K562 (cell line): ENCODE data around the gene ZFYVE19. TPM values are rescaled to one million over a fixed set of nuclear protein-coding genes. Genes with fewer than 3 reads are reported as not detected.

Experiments
- ATAC-seq: fragments of 200-7000 bp; cut with Tn5 transposase; 3 replicates; pipeline ENCODE4 v1.9.1; 2020; ENCODE audit warnings: moderate library complexity
- BruUV-seq: library from RNA; stranded (reverse); fragments of 400-500 nt; replicated peaks from 2 replicates; lab custom pipeline; 2021; lab: Mats Ljungman, UMichigan
- CTCF ChIA-PET: fragments of 300-600 bp; formaldehyde crosslinking; extraction: SDS; loops from one replicate; lab custom pipeline; 2021; ENCODE audit warnings: low intra/inter-chr PET ratio; lab: Yijun Ruan, JAX
- POLR2A ChIA-PET: fragments of 300-600, 350-650 bp; sonication (Branson Sonifier 250); formaldehyde crosslinking; extraction: SDS; loops from one replicate; lab custom pipeline; 2021; ENCODE audit warnings: antibody characterized with exemption, inconsistent platforms; lab: Yijun Ruan, JAX
- DNase-seq, 4 experiments: peaks; one replicate each; pipeline versions ENCODE4 v3.0.0 to v3.0.0-alpha.2; 2011 to 2018; ENCODE audit warnings: low spot score in 3 of 4, mixed read lengths in 3 of 4; ENCODE audit errors: extremely low read depth in 1 of 4
- FAIRE-seq: peaks from 2 replicates; lab custom pipeline; 2011; peaks lifted over from hg19 to GRCh38; lab: Jason Lieb, UNC
- H2AFZ ChIP-seq: 2 replicates; pipeline ENCODE4 v1.6.0; 2011; ENCODE audit warnings: low read depth, low read length, control low read depth, inconsistent platforms
- H3K27ac ChIP-seq: fragments of 200-600 bp; 3 replicates; pipeline ENCODE4 v1.8.0; 2011; ENCODE audit warnings: low read depth, mild to moderate bottlenecking, control low read depth, inconsistent platforms, low read length, moderate library complexity, mixed read lengths; ENCODE audit errors: extremely low read depth
- H3K27me3 ChIP-seq, 2 experiments: fragments of 300-600 bp in 1 of 2; 2 replicates in 1 of 2; 3 replicates in 1 of 2; pipeline versions ENCODE4 v1.6.0 to v1.8.0; 2011; ENCODE audit warnings: inconsistent platforms in 2 of 2, low read length in 2 of 2, mild to moderate bottlenecking in 1 of 2, mixed read lengths in 1 of 2, moderate library complexity in 1 of 2; ENCODE audit not compliant: control insufficient read depth in 2 of 2, insufficient read depth in 2 of 2
- H3K36me3 ChIP-seq: fragments of 300-600 bp; 3 replicates; pipeline ENCODE4 v1.8.0; 2011; ENCODE audit warnings: mild to moderate bottlenecking, low read length, inconsistent platforms; ENCODE audit not compliant: control insufficient read depth, insufficient read depth
- H3K4me1 ChIP-seq, 2 experiments: fragments of 200-600 bp in 1 of 2; replicated peaks in 1 of 2; 2 replicates in 1 of 2; 3 replicates in 1 of 2; pipeline versions ENCODE4 v1.5.1 to v1.8.0; 2011; ENCODE audit warnings: inconsistent platforms in 2 of 2, low read length in 2 of 2, mild to moderate bottlenecking in 1 of 2, mixed read lengths in 1 of 2, moderate library complexity in 1 of 2; ENCODE audit not compliant: control insufficient read depth in 2 of 2, insufficient read depth in 2 of 2
- H3K4me2 ChIP-seq: 2 replicates; pipeline ENCODE4 v1.6.1; 2011; ENCODE audit warnings: low read length, control low read depth, inconsistent platforms, mixed read lengths; ENCODE audit not compliant: insufficient read depth
- H3K4me3 ChIP-seq: fragments of 200-600 bp; sonication (generic), shearing (Covaris generic); 2 replicates; pipeline ENCODE4 v1.5.1; 2016; ENCODE audit warnings: control low read depth, inconsistent platforms
- H3K79me2 ChIP-seq: fragments of 200-600 bp; 3 replicates; pipeline ENCODE4 v1.8.0; 2011; ENCODE audit warnings: low read length, inconsistent platforms; ENCODE audit not compliant: control insufficient read depth, insufficient read depth
- H3K9ac ChIP-seq, 2 experiments: 2 replicates each; pipeline versions ENCODE4 v1.6.0 to v1.6.1; 2011; ENCODE audit warnings: low read depth in 2 of 2, low read length in 2 of 2, control low read depth in 1 of 2, inconsistent platforms in 1 of 2, mild to moderate bottlenecking in 1 of 2, mixed read lengths in 1 of 2; ENCODE audit not compliant: insufficient read depth in 1 of 2
- H3K9me1 ChIP-seq: one replicate; pipeline ENCODE4 v1.6.0; 2011; ENCODE audit warnings: inconsistent platforms, mild to moderate bottlenecking, low read length, moderate library complexity; ENCODE audit not compliant: control insufficient read depth, insufficient read depth
- H3K9me3 ChIP-seq: replicated peaks from 2 replicates; pipeline ENCODE4 v1.5.1; 2011; ENCODE audit warnings: low read depth, low read length, inconsistent platforms; ENCODE audit not compliant: control insufficient read depth, insufficient read depth
- H4K20me1 ChIP-seq: replicated peaks from 2 replicates; pipeline ENCODE4 v1.6.1; 2011; ENCODE audit warnings: low read length, inconsistent platforms, mixed read lengths; ENCODE audit not compliant: control insufficient read depth, insufficient read depth
- CC2D1A ChIP-seq: fragments of 450-650 bp; IDR thresholded peaks from 2 replicates; pipeline ENCODE4 v1.6.1; 2017; ENCODE audit warnings: mild to moderate bottlenecking
- E2F6 ChIP-seq, 2 experiments: IDR thresholded peaks; 2 replicates each; pipeline ENCODE4 v1.6.1; 2011; ENCODE audit warnings: borderline replicate concordance in 1 of 2, control low read depth in 1 of 2, low read depth in 1 of 2, low read length in 1 of 2, mild to moderate bottlenecking in 1 of 2, mixed read lengths in 1 of 2, moderate library complexity in 1 of 2; ENCODE audit not compliant: insufficient read depth in 1 of 2, insufficient read length in 1 of 2, poor library complexity in 1 of 2, severe bottlenecking in 1 of 2; ENCODE audit errors: extremely low read depth in 1 of 2
- MAFK ChIP-seq: IDR thresholded peaks from 2 replicates; pipeline ENCODE4 v1.6.1; 2011; ENCODE audit warnings: low read length, improper control_type of control experiment
- MIER1 ChIP-seq: fragments of 450-650 bp; IDR thresholded peaks from 2 replicates; pipeline ENCODE4 v1.6.1; 2016; ENCODE audit warnings: antibody characterized with exemption, mild to moderate bottlenecking, low read depth
- RAD51 ChIP-seq: fragments of 450-650 bp; IDR thresholded peaks from 2 replicates; pipeline ENCODE4 v1.7.1; 2016; ENCODE audit warnings: low read depth, mild to moderate bottlenecking, borderline replicate concordance
- SAP30 ChIP-seq: fragments of 200-600 bp; sonication (generic); IDR thresholded peaks from 2 replicates; pipeline ENCODE4 v1.6.1; 2012; ENCODE audit warnings: borderline replicate concordance, low read depth, mild to moderate bottlenecking, moderate library complexity, low read length, control low read depth, inconsistent platforms; ENCODE audit not compliant: insufficient read depth, poor library complexity, severe bottlenecking
- STAG1 ChIP-seq: sonication (generic); formaldehyde crosslinking; IDR thresholded peaks from 2 replicates; pipeline ENCODE4 v1.5.0; 2020; ENCODE audit warnings: missing genetic modification reagents, borderline replicate concordance
- ZNF124 ChIP-seq: sonication (generic); formaldehyde crosslinking; IDR thresholded peaks from 2 replicates; pipeline ENCODE4 v1.8.1; 2022; ENCODE audit warnings: missing genetic modification reagents
- ZNF75A ChIP-seq: fragments of 450-650 bp; formaldehyde crosslinking; IDR thresholded peaks from 2 replicates; pipeline ENCODE4 v1.4.0; 2020; ENCODE audit warnings: mild to moderate bottlenecking
- WGBS: fragments of 100-300 bp; shearing (Covaris generic); methylation state at CpG from one replicate; pipeline ENCODE4 v1.1.6; 2016; ENCODE audit warnings: low coverage, mixed read lengths; ENCODE audit not compliant: insufficient coverage; ENCODE audit errors: missing lambda C conversion rate; 5-methylcytosine and 5-hydroxymethylcytosine counted together
- in situ Hi-C: fragments of 300-500 bp; cut with MboI; formaldehyde crosslinking; loops from 4 replicates; pipeline ENCODE4 v1.15.0; 2018; ENCODE audit warnings: inconsistent platforms, mixed read lengths
- intact Hi-C: fragments of 100-400 bp; cut with micrococcal nuclease; formaldehyde crosslinking; loops from 2 replicates; pipeline ENCODE4 v1.14.2; 2022
- polyA plus RNA-seq, 8 experiments: library from polyadenylated mRNA; depleted of rRNA in 4 of 8; stranded (reverse) in 5 of 8; unstranded in 3 of 8; fragments of >200 nt; fragmentation: Nextera tagmentation in 2 of 8; fragmentation: Illumina TruSeq in 1 of 8; extraction: Ambion mirVana in 2 of 8; extraction: Trizol in 1 of 8; gene quantifications; 2 replicates each; pipeline versions ENCODE4 v1.2.1 to v1.2.3, GENCODE V29; 2011 to 2014; ENCODE audit warnings: inconsistent platforms in 1 of 8, missing spikeins in 1 of 8
- total RNA-seq, 7 experiments: library from RNA; depleted of rRNA in 6 of 7; stranded (reverse); fragments of >200 nt in 6 of 7; fragmentation: Illumina TruSeq in 2 of 7; extraction: Trizol in 2 of 7; gene quantifications; 2 replicates each; pipeline versions ENCODE4 v1.2.1 to v1.2.3, GENCODE V29; 2011 to 2021; ENCODE audit warnings: low replicate concordance in 1 of 7
- TF ChIP-seq, protein P1 (sequence below): sonication (generic); formaldehyde crosslinking; IDR thresholded peaks from 2 replicates; pipeline ENCODE4 v1.8.0; 2022; ENCODE audit warnings: mild to moderate bottlenecking, missing genetic modification reagents

Gene ZFYVE19
- total and polyA plus RNA-seq, 9 of the 15 experiments (the other 6 are each of a cell fraction or from before 2014, with no cell fraction given): 1.5 to 36.8 (median 19.9) TPM

DNA sequence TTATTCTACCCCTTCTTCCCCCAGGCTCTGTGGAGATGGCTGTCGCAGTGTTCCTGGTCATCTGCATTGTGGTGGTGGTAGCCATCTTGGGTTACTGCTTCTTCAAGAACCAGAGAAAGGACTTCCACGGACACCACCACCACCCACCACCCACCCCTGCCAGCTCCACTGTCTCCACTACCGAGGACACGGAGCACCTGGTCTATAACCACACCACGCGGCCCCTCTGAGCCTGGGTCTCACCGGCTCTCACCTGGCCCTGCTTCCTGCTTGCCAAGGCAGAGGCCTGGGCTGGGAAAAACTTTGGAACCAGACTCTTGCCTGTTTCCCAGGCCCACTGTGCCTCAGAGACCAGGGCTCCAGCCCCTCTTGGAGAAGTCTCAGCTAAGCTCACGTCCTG is 49.9 kb downstream of the ZFYVE19 start:
- intact Hi-C loops: loop anchor here (1.0 to 10.0 kb wide), 3 partner anchors 38 to 182 kb away; partner anchors contain the start of gene VPS18

GRCh38 chr15:40857601-40858341 is 50.9 kb downstream of the ZFYVE19 start:
- H2AFZ ChIP-seq: peak overlapping the region; percentile 95
- intact Hi-C loops: loop anchor here (1.0 to 10.0 kb wide), 3 partner anchors 37 to 183 kb away; partner anchors contain the start of gene VPS18
- TF ChIP-seq RAD51: no peak
- TF ChIP-seq SAP30: no peak
- TF ChIP-seq CC2D1A: peak; percentile 25; the same call in 1 of the 2 replicates
- TF ChIP-seq MIER1: no peak
- peak in 1 of 2 experiments; percentile 10 for TF ChIP-seq E2F6 (IDR thresholded peaks at IDR 0.05; ENCODE audit: borderline replicate concordance in 1 of 2, extremely low read depth in 1 of 2, insufficient read depth in 1 of 2, insufficient read length in 1 of 2, low read depth in 1 of 2, low read length in 1 of 2, poor library complexity in 1 of 2, severe bottlenecking in 1 of 2)
- TF ChIP-seq, protein P1, sequence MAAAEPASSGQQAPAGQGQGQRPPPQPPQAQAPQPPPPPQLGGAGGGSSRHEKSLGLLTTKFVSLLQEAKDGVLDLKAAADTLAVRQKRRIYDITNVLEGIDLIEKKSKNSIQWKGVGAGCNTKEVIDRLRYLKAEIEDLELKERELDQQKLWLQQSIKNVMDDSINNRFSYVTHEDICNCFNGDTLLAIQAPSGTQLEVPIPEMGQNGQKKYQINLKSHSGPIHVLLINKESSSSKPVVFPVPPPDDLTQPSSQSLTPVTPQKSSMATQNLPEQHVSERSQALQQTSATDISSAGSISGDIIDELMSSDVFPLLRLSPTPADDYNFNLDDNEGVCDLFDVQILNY (CRISPR knock-in tag): no peak
- TF ChIP-seq MAFK: peak; percentile 6; the same call in 1 of the 2 replicates
- TF ChIP-seq STAG1 (CRISPR knock-in tag): peak; percentile 46; the same call in 1 of the 2 replicates

More for the DNA sequence above, 49.9 kb downstream of the ZFYVE19 start:
- 20% methylated on average over 7 of the region's 8 CpGs for WGBS
- no peaks in the 10 kb centered on the region for H3K9me3 ChIP-seq
- no peak overlapping the region for H3K27ac ChIP-seq
- no peaks in the 10 kb centered on the region for H3K36me3 ChIP-seq
- POLR2A ChIA-PET: interaction anchor here (1.8 kb wide), 1 partner anchor 9 kb away, joined by 12 read pairs; no protein-coding TSS in a partner anchor
- peak overlapping the region; percentile 95; the same call in 1 of the 2 replicates for H2AFZ ChIP-seq
- H3K4me2 ChIP-seq: no peak overlapping the region
- no peak for DNase-seq
- H3K79me2 ChIP-seq: no peaks in the 10 kb centered on the region
- BruUV-seq: no TSS peak
- peaks cover 13 to 26% of the 10 kb centered on the region in 2 experiments; a peak in 4 of 5 replicates for H3K4me1 ChIP-seq
- no peak for FAIRE-seq
- in situ Hi-C loops: loop anchor here (5.0 kb wide), 1 partner anchor 36 kb away; the partner anchor contains the start of gene VPS18
- no peaks in the 10 kb centered on the region for H3K9me1 ChIP-seq
- H3K9ac ChIP-seq: peak overlapping the region in 1 of 2 experiments; percentile 77; a peak in 2 of 4 replicates
- no peaks in the 10 kb centered on the region for H4K20me1 ChIP-seq
- no peak overlapping the region for H3K4me3 ChIP-seq
- ATAC-seq: no peak
- CTCF ChIA-PET: interaction anchor here (6.2 kb wide), 1 partner anchor 36 kb away, joined by 75 read pairs; the partner anchor contains the start of gene VPS18
- no peaks in the 10 kb centered on the region; a peak in 1 of 5 replicates for H3K27me3 ChIP-seq
- TF ChIP-seq ZNF75A (CRISPR knock-in tag) (no peak), ZNF124 (CRISPR knock-in tag) (no peak)
- TF ChIP-seq, all 486 proteins: peak for 0

More at GRCh38 chr15:40857601-40858341, 50.9 kb downstream of the ZFYVE19 start:
- no peaks in the 10 kb centered on the region for H3K79me2 ChIP-seq
- no peak overlapping the region for H3K27ac ChIP-seq
- peaks cover 16 to 25% of the 10 kb centered on the region in 2 experiments; a peak in 4 of 5 replicates for H3K4me1 ChIP-seq
- peak; percentile 92 for ATAC-seq
- in situ Hi-C loops: loop anchor here (5.0 kb wide), 1 partner anchor 35 kb away; the partner anchor contains the start of gene VPS18
- H3K27me3 ChIP-seq: no peaks in the 10 kb centered on the region; a peak in 1 of 5 replicates
- H4K20me1 ChIP-seq: no peaks in the 10 kb centered on the region
- no peak overlapping the region for H3K4me3 ChIP-seq
- DNase-seq: peak; percentile 83 to 89 (median 84)
- FAIRE-seq: peak; percentile 89
- H3K4me2 ChIP-seq: peak overlapping the region; percentile 9; the same call in 1 of the 2 replicates
- no peaks in the 10 kb centered on the region for H3K9me1 ChIP-seq
- no peaks in the 10 kb centered on the region for H3K9me3 ChIP-seq
- WGBS: 20% methylated on average over 15 of the region's 15 CpGs
- H3K36me3 ChIP-seq: no peaks in the 10 kb centered on the region
- H3K9ac ChIP-seq: peak overlapping the region in 1 of 2 experiments; percentile 88; a peak in 2 of 4 replicates
- ChIA-PET POLR2A (interaction anchor here (0.6 to 8.2 kb wide), 9 partner anchors 10 to 290 kb away, joined by 3 to 72 read pairs (median 3); partner anchors contain the start of genes CHAC1, RHOV and VPS18), CTCF (interaction anchor here (0.6 to 6.2 kb wide), 6 partner anchors 16 to 931 kb away, joined by 3 to 75 read pairs (median 4); partner anchors contain the start of genes RHOV and VPS18)
- BruUV-seq: no TSS peak
